HEK293 (cell line): ENCODE results near the gene UBR7.

Experiments used
- CTCF ChIA-PET: fragments of 350-600 bp; formaldehyde crosslinking; extraction: SDS; loops from one replicate; lab custom pipeline; 2021; ENCODE audit warnings: antibody characterized with exemption; lab: Yijun Ruan, JAX
- POLR2A ChIA-PET: fragments of 300-600 bp; formaldehyde crosslinking; extraction: SDS; loops from one replicate; lab custom pipeline; 2020; ENCODE audit warnings: antibody characterized with exemption, inconsistent platforms; lab: Yijun Ruan, JAX
- H3K27ac ChIP-seq: fragments of 200-500 bp; sonication (Bioruptor generic); 2 replicates; pipeline ENCODE4 v1.5.1; 2014; ENCODE audit warnings: low read depth, low read length, control low read depth, inconsistent platforms; ENCODE audit errors: extremely low read depth
- H3K36me3 ChIP-seq, 2 experiments: fragments of 200-500 bp in 1 of 2; sonication (Bioruptor generic) in 1 of 2; 1 replicate in 1 of 2; 2 replicates in 1 of 2; pipeline ENCODE4 v1.5.1; 2014 to 2017; ENCODE audit warnings: inconsistent platforms in 2 of 2, low read length in 2 of 2; ENCODE audit not compliant: control insufficient read depth in 2 of 2, insufficient read depth in 1 of 2
- H3K4me1 ChIP-seq: fragments of 200-500 bp; sonication (Bioruptor generic); 2 replicates; pipeline ENCODE4 v1.5.1; 2014; ENCODE audit warnings: mild to moderate bottlenecking, low read length, inconsistent platforms; ENCODE audit not compliant: control insufficient read depth, insufficient read depth
- H3K4me3 ChIP-seq: 2 replicates; pipeline ENCODE4 v1.5.1; 2011; ENCODE audit warnings: low read depth, mild to moderate bottlenecking, control low read depth, low read length, moderate library complexity
- H3K9me3 ChIP-seq: fragments of 200-500 bp; sonication (Bioruptor generic); 2 replicates; pipeline ENCODE4 v1.5.1; 2014; ENCODE audit warnings: low read depth, low read length, inconsistent platforms; ENCODE audit not compliant: control insufficient read depth, insufficient read depth
- BCL11A ChIP-seq: fragments of 450-650 bp; formaldehyde crosslinking; IDR thresholded peaks from 2 replicates; pipeline ENCODE4 v1.5.1; 2016; ENCODE audit warnings: low read depth, missing biosample characterization, missing genetic modification characterization
- GLIS1 ChIP-seq: fragments of 450-650 bp; formaldehyde crosslinking; IDR thresholded peaks from 2 replicates; pipeline ENCODE4 v1.5.1; 2016; ENCODE audit warnings: missing biosample characterization, missing genetic modification characterization
- IKZF3 ChIP-seq: fragments of 450-650 bp; IDR thresholded peaks from 2 replicates; pipeline ENCODE4 v1.5.0; 2018; ENCODE audit warnings: missing biosample characterization, mild to moderate bottlenecking, missing genetic modification characterization, moderate library complexity
- PRDM1 ChIP-seq: fragments of 450-650 bp; formaldehyde crosslinking; IDR thresholded peaks from 2 replicates; pipeline ENCODE4; 2016; ENCODE audit warnings: missing biosample characterization, missing genetic modification characterization
- PRDM10 ChIP-seq: fragments of 450-650 bp; formaldehyde crosslinking; IDR thresholded peaks from 2 replicates; pipeline ENCODE4 v1.5.1; 2016; ENCODE audit warnings: missing biosample characterization, missing genetic modification characterization
- REPIN1 ChIP-seq: fragments of 450-650 bp; formaldehyde crosslinking; IDR thresholded peaks from 2 replicates; pipeline ENCODE4 v1.5.1; 2017; ENCODE audit warnings: missing biosample characterization, missing genetic modification characterization, low read depth
- SCRT2 ChIP-seq: fragments of 450-650 bp; formaldehyde crosslinking; IDR thresholded peaks from 2 replicates; pipeline ENCODE4 v1.5.1; 2016; ENCODE audit warnings: missing biosample characterization, missing genetic modification characterization
- YY1 ChIP-seq: fragments of 450-650 bp; formaldehyde crosslinking; IDR thresholded peaks from 2 replicates; pipeline ENCODE4 v1.5.1; 2018; ENCODE audit warnings: missing biosample characterization, missing genetic modification characterization
- YY2 ChIP-seq: fragments of 450-650 bp; formaldehyde crosslinking; IDR thresholded peaks from 2 replicates; pipeline ENCODE4 v1.5.1; 2016; ENCODE audit warnings: missing biosample characterization, missing genetic modification characterization
- ZBTB21 ChIP-seq: fragments of 450-650 bp; formaldehyde crosslinking; IDR thresholded peaks from 2 replicates; pipeline ENCODE4 v1.5.1; 2017; ENCODE audit warnings: missing biosample characterization, missing genetic modification characterization
- ZBTB48 ChIP-seq: fragments of 450-650 bp; formaldehyde crosslinking; IDR thresholded peaks from 2 replicates; pipeline ENCODE4 v1.5.1; 2016; ENCODE audit warnings: missing biosample characterization, missing genetic modification characterization
- ZBTB8A ChIP-seq: fragments of 450-650 bp; formaldehyde crosslinking; IDR thresholded peaks from 2 replicates; pipeline ENCODE4 v1.5.1; 2016; ENCODE audit warnings: missing biosample characterization, missing genetic modification characterization
- ZNF121 ChIP-seq: fragments of 450-650 bp; formaldehyde crosslinking; IDR thresholded peaks from 2 replicates; pipeline ENCODE4 v1.5.1; 2016; ENCODE audit warnings: missing biosample characterization, missing genetic modification characterization
- ZNF133 ChIP-seq: fragments of 450-650 bp; formaldehyde crosslinking; IDR thresholded peaks from 2 replicates; pipeline ENCODE4 v1.5.1; 2016; ENCODE audit warnings: missing biosample characterization, missing genetic modification characterization
- ZNF26 ChIP-seq: fragments of 450-650 bp; formaldehyde crosslinking; IDR thresholded peaks from 2 replicates; pipeline ENCODE4 v1.5.1; 2016; ENCODE audit warnings: missing biosample characterization, missing genetic modification characterization
- ZNF266 ChIP-seq: fragments of 450-650 bp; formaldehyde crosslinking; IDR thresholded peaks from 2 replicates; pipeline ENCODE4 v1.5.1; 2016; ENCODE audit warnings: missing biosample characterization, missing genetic modification characterization, low read depth
- ZNF311 ChIP-seq: fragments of 450-650 bp; formaldehyde crosslinking; IDR thresholded peaks from 2 replicates; pipeline ENCODE4 v1.5.1; 2017; ENCODE audit warnings: missing biosample characterization, missing genetic modification characterization, borderline replicate concordance
- ZNF530 ChIP-seq: fragments of 450-650 bp; formaldehyde crosslinking; IDR thresholded peaks from 2 replicates; pipeline ENCODE4 v1.5.1; 2016; ENCODE audit warnings: low read depth, missing biosample characterization, missing genetic modification characterization
- ZNF626 ChIP-seq: fragments of 450-650 bp; sonication (Bioruptor Pico); formaldehyde crosslinking; IDR thresholded peaks from 2 replicates; pipeline ENCODE4 v1.5.1; 2018; ENCODE audit warnings: missing biosample characterization, missing genetic modification characterization, inconsistent platforms
- ZNF776 ChIP-seq: fragments of 450-650 bp; formaldehyde crosslinking; IDR thresholded peaks from 2 replicates; pipeline ENCODE4 v1.5.0; 2017; ENCODE audit warnings: missing biosample characterization, missing genetic modification characterization, borderline replicate concordance
- ZNF777 ChIP-seq: fragments of 450-650 bp; formaldehyde crosslinking; IDR thresholded peaks from 2 replicates; pipeline ENCODE4 v1.5.1; 2017; ENCODE audit warnings: missing biosample characterization, missing genetic modification characterization, borderline replicate concordance
- ZNF785 ChIP-seq: fragments of 450-650 bp; formaldehyde crosslinking; IDR thresholded peaks from 2 replicates; pipeline ENCODE4 v1.5.1; 2016; ENCODE audit warnings: missing biosample characterization, missing genetic modification characterization
- ZSCAN30 ChIP-seq: fragments of 450-650 bp; IDR thresholded peaks from 2 replicates; pipeline ENCODE4 v1.5.1; 2018; ENCODE audit warnings: missing biosample characterization, mild to moderate bottlenecking, missing genetic modification characterization, moderate library complexity
- TF ChIP-seq, protein P1 (sequence below): fragments of 450-650 bp; formaldehyde crosslinking; IDR thresholded peaks from 2 replicates; pipeline ENCODE4 v1.5.1; 2017; ENCODE audit warnings: missing biosample characterization, missing genetic modification characterization
- TF ChIP-seq, protein P2 (sequence below): fragments of 450-650 bp; formaldehyde crosslinking; IDR thresholded peaks from 2 replicates; pipeline ENCODE4 v1.5.1; 2016; ENCODE audit warnings: missing biosample characterization, missing genetic modification characterization, borderline replicate concordance

The UBR7 gene

GRCh38 chr14:93207468-93208308 is 632 bp downstream of the UBR7 start:
- Histone ChIP-seq H3K27ac (peak overlapping the region; percentile 96), H3K4me1 (0 out of 2 replicates have a peak, but pooled peaks cover 2% of the 10 kb centered on the region), H3K36me3 (peaks cover 19 to 26% of the 10 kb centered on the region in 2 experiments), H3K9me3 (no peaks in the 10 kb centered on the region), H3K4me3 (peak overlapping the region; percentile 83)
- ChIA-PET POLR2A (interaction anchor here (0.7 to 4.0 kb wide), 7 partner anchors 10 to 414 kb away, joined by 3 to 44 read pairs (median 3); partner anchors contain the start of genes GOLGA5, LYSET and MOAP1), CTCF (interaction anchor here (0.6 to 3.2 kb wide), 12 partner anchors 8 to 368 kb away, joined by 3 to 14 read pairs (median 5); partner anchors contain the start of genes LYSET and MOAP1)
- no peak; the same call in 1 of the 2 replicates for TF ChIP-seq IKZF3 (tag by site-specific recombination)
- TF ChIP-seq PRDM10 (tag by site-specific recombination): peak; percentile 89
- TF ChIP-seq ZNF133 (tag by site-specific recombination): no peak
- TF ChIP-seq ZNF26 (tag by site-specific recombination): no peak
- no peak for TF ChIP-seq ZNF266 (tag by site-specific recombination)
- no peak for TF ChIP-seq ZNF776
- TF ChIP-seq ZNF121 (tag by site-specific recombination): 0 out of 2 replicates have a peak, but pooled peaks have one; percentile 56
- TF ChIP-seq ZBTB21 (tag by site-specific recombination): peak; percentile 38; the same call in 1 of the 2 replicates
- peak; percentile 44; the same call in 1 of the 2 replicates for TF ChIP-seq ZNF777 (tag by site-specific recombination)
- TF ChIP-seq ZNF311 (tag by site-specific recombination): no peak
- peak; percentile 45 for TF ChIP-seq GLIS1
- TF ChIP-seq ZBTB8A (tag by site-specific recombination): peak; percentile 37
- no peak for TF ChIP-seq ZNF626 (tag by site-specific recombination)
- 0 out of 2 replicates have a peak, but pooled peaks have one; percentile 44 for TF ChIP-seq ZSCAN30 (tag by site-specific recombination)
- 0 out of 2 replicates have a peak, but pooled peaks have one; percentile 68 for TF ChIP-seq ZNF785 (tag by site-specific recombination)
- TF ChIP-seq BCL11A: no peak
- TF ChIP-seq, protein P1, sequence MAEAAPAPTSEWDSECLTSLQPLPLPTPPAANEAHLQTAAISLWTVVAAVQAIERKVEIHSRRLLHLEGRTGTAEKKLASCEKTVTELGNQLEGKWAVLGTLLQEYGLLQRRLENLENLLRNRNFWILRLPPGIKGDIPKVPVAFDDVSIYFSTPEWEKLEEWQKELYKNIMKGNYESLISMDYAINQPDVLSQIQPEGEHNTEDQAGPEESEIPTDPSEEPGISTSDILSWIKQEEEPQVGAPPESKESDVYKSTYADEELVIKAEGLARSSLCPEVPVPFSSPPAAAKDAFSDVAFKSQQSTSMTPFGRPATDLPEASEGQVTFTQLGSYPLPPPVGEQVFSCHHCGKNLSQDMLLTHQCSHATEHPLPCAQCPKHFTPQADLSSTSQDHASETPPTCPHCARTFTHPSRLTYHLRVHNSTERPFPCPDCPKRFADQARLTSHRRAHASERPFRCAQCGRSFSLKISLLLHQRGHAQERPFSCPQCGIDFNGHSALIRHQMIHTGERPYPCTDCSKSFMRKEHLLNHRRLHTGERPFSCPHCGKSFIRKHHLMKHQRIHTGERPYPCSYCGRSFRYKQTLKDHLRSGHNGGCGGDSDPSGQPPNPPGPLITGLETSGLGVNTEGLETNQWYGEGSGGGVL (tag by site-specific recombination): peak; percentile 84
- TF ChIP-seq, protein P2, sequence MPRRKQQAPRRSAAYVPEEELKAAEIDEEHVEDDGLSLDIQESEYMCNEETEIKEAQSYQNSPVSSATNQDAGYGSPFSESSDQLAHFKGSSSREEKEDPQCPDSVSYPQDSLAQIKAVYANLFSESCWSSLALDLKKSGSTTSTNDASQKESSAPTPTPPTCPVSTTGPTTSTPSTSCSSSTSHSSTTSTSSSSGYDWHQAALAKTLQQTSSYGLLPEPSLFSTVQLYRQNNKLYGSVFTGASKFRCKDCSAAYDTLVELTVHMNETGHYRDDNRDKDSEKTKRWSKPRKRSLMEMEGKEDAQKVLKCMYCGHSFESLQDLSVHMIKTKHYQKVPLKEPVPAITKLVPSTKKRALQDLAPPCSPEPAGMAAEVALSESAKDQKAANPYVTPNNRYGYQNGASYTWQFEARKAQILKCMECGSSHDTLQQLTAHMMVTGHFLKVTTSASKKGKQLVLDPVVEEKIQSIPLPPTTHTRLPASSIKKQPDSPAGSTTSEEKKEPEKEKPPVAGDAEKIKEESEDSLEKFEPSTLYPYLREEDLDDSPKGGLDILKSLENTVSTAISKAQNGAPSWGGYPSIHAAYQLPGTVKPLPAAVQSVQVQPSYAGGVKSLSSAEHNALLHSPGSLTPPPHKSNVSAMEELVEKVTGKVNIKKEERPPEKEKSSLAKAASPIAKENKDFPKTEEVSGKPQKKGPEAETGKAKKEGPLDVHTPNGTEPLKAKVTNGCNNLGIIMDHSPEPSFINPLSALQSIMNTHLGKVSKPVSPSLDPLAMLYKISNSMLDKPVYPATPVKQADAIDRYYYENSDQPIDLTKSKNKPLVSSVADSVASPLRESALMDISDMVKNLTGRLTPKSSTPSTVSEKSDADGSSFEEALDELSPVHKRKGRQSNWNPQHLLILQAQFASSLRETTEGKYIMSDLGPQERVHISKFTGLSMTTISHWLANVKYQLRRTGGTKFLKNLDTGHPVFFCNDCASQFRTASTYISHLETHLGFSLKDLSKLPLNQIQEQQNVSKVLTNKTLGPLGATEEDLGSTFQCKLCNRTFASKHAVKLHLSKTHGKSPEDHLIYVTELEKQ (tag by site-specific recombination): 0 out of 2 replicates have a peak, but pooled peaks have one; percentile 5
- TF ChIP-seq ZNF530 (tag by site-specific recombination): no peak
- peak; percentile 65; the same call in 1 of the 2 replicates for TF ChIP-seq ZBTB48 (tag by site-specific recombination)
- TF ChIP-seq PRDM1 (tag by site-specific recombination): peak; percentile 68
- TF ChIP-seq YY1 (tag by site-specific recombination): no peak
- peak; percentile 68; the same call in 1 of the 2 replicates for TF ChIP-seq SCRT2 (tag by site-specific recombination)
- TF ChIP-seq REPIN1 (tag by site-specific recombination): peak; percentile 58; the same call in 1 of the 2 replicates
- TF ChIP-seq YY2 (tag by site-specific recombination): peak; percentile 50; the same call in 1 of the 2 replicates
